HG02943 (cell line): Measurements from ENCODE around the gene AJAP1.
"Not testable (repeated sequence)": the region's sequence is repeated elsewhere in the genome, so short reads cannot be mapped to it uniquely, and the experiment has no call there.

Experiments used
- ATAC-seq: cut with Tn5 transposase; IDR thresholded peaks from one replicate; pipeline ENCODE4 v1.9.1; 2021; ENCODE audit warnings: mild to moderate bottlenecking, low read depth, moderate library complexity; ENCODE audit not compliant: unreplicated experiment

The AJAP1 gene

GRCh38 chr1:4656533-4657140 lies 2.2 kb downstream of the AJAP1 start:
- ATAC-seq: no peak

- ATAC-seq: no peak
Observed at GRCh38 chr1:4657244-4657789, 2.9 kb downstream of the AJAP1 start.

- ATAC-seq: no peak
Observed at GRCh38 chr1:4657960-4658541, 3.6 kb downstream of the AJAP1 start.

- ATAC-seq: no peak
Observed at GRCh38 chr1:4658643-4659628, 4.5 kb downstream of the AJAP1 start.

GRCh38 chr1:4660917-4661594 lies 6.6 kb downstream of the AJAP1 start:
- ATAC-seq: no peak

- no peak for ATAC-seq
Observed at GRCh38 chr1:4661595-4661917, 7.1 kb downstream of the AJAP1 start.

- no peak for ATAC-seq
Observed at GRCh38 chr1:4662168-4662567, 7.8 kb downstream of the AJAP1 start.

- no peak for ATAC-seq
Observed at GRCh38 chr1:4662723-4663122, 8.3 kb downstream of the AJAP1 start.

- no peak for ATAC-seq
Observed at GRCh38 chr1:4664095-4664494, 9.7 kb downstream of the AJAP1 start.

- no peak for ATAC-seq
Observed at GRCh38 chr1:4664606-4665005, 10.2 kb downstream of the AJAP1 start.

- no peak for ATAC-seq
Observed at GRCh38 chr1:4665456-4665855, 11.0 kb downstream of the AJAP1 start.

GRCh38 chr1:4666683-4667082 lies 12.3 kb downstream of the AJAP1 start:
- not testable (repeated sequence) for ATAC-seq

GRCh38 chr1:4668743-4669700 lies 14.6 kb downstream of the AJAP1 start:
- ATAC-seq: no peak

GRCh38 chr1:4670265-4670664 lies 15.9 kb downstream of the AJAP1 start:
- no peak for ATAC-seq

- no peak for ATAC-seq
Observed at GRCh38 chr1:4671828-4672227, 17.4 kb downstream of the AJAP1 start.

- no peak for ATAC-seq
Observed at GRCh38 chr1:4673494-4673893, 19.1 kb downstream of the AJAP1 start.

GRCh38 chr1:4674117-4674516 lies 19.7 kb downstream of the AJAP1 start:
- ATAC-seq: no peak

GRCh38 chr1:4674676-4675075 lies 20.3 kb downstream of the AJAP1 start:
- ATAC-seq: no peak

- no peak for ATAC-seq
Observed at GRCh38 chr1:4675454-4676186, 21.2 kb downstream of the AJAP1 start.
